SK-N-SH (cell line): ENCODE results near the gene CDH16.

ENCODE experiments used
- GATA2 ChIP-seq: sonication (generic); formaldehyde crosslinking; IDR thresholded peaks from 2 replicates; pipeline ENCODE4 v1.5.0; 2020; ENCODE audit warnings: mild to moderate bottlenecking, missing genetic modification reagents
- TF ChIP-seq, protein P1 (sequence below): fragments of 200-600 bp; sonication (generic); IDR thresholded peaks from 2 replicates; pipeline ENCODE4 v1.6.1; 2017; ENCODE audit warnings: antibody characterized with exemption, mild to moderate bottlenecking, moderate library complexity

DNA sequence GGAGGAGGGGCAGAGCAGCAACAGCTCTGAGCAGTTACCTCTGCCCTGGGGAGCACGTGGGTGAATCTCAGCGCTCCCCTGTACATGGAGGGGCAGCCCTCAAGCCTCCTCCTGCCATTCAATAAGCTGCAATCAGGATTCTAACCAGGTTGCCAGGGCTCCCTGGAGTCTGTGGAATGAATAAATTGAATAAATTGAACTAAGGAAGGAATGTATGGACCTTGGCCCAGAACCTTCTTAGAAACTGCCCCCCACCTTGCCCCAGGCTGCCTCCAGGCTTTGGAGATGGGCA, 1.6 kb upstream of the CDH16 start:
- TF ChIP-seq, protein P1, sequence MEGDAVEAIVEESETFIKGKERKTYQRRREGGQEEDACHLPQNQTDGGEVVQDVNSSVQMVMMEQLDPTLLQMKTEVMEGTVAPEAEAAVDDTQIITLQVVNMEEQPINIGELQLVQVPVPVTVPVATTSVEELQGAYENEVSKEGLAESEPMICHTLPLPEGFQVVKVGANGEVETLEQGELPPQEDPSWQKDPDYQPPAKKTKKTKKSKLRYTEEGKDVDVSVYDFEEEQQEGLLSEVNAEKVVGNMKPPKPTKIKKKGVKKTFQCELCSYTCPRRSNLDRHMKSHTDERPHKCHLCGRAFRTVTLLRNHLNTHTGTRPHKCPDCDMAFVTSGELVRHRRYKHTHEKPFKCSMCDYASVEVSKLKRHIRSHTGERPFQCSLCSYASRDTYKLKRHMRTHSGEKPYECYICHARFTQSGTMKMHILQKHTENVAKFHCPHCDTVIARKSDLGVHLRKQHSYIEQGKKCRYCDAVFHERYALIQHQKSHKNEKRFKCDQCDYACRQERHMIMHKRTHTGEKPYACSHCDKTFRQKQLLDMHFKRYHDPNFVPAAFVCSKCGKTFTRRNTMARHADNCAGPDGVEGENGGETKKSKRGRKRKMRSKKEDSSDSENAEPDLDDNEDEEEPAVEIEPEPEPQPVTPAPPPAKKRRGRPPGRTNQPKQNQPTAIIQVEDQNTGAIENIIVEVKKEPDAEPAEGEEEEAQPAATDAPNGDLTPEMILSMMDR = no peak
- TF ChIP-seq GATA2 = no peak
